GM18526 (cell line): ENCODE results near the gene NLN.

Experiments used
- POLR2A ChIP-seq: IDR thresholded peaks from 3 replicates; pipeline ENCODE4 v1.6.1; 2011; ENCODE audit not compliant: insufficient read length; ENCODE audit errors: extremely low read depth

The NLN gene

DNA sequence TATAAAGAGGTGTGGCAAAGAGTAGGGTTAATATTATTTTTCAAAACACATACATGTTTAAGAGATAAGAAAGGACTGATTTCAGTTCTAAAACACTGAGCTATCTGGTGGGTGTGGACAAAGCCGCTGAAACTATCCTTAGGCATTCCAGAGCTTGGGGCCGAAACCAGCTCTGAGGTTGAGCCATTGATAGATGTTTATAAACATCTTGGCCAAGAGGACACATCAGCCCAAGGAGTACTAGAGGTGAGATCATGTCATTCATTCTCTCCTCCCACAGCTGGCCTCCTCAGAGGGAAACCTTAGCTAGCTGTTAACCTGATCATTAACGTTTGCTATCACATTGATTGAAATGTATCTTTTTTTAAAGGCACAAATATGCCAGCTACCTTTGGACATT, 89.9 kb downstream of the NLN start:
- no peak for TF ChIP-seq POLR2A

DNA sequence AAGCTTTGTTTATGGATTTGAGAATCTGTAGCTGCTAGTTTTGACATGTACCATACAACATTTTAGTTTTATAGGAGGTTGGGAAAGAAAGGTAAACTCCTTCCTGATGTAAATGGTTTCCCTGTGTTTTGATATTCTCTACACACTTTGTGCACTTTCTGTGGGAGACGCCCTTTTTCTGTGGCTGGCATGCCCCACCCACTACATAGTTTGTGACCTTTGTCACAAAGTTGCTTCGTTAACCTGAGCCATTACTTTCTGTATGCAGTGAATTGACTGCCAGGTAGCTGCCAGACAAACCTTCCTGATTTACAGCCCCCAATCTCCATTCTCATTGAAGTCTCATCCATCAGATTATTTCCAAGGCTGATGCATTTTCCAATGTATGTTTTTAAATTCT, 90.6 kb downstream of the NLN start:
- TF ChIP-seq POLR2A = no peak

DNA sequence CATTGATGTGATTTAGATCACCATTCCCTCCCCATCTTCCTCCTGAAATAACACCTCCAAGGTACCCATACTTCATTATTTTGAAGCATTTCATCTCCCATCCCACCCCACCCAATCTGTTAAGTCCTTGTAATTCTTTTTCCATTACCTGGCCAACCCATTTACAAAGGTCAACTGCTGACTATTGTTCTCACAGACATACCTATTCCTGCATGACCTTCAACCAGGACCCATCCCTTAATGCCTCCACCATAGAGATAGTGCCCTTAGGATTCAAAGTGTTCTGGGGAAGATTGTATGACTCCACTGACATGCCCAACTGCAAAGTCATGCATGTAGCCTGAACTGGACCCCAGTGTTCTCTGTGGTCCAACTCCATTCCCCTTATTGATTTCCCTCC, 91.2 kb downstream of the NLN start:
- no peak for TF ChIP-seq POLR2A

DNA sequence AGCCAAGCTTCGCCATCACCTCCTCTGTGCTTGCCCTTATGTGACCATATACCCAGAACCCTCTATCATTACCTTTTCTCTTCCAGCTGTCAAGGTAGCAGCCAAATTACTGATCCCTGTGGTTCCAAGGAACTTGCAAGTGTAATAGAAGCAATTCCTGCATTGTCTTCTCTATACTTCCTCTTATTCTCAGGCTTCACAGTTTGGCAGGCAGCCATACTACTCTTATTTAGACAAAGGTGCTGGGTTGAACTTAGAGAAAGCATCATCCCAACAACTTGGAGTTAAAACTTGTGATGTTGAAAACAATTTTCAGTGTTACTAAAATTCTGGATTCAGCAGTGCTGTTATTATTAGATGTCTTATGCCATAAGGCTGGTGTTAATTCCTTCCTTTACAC, 93.2 kb downstream of the NLN start:
- no peak for TF ChIP-seq POLR2A

DNA sequence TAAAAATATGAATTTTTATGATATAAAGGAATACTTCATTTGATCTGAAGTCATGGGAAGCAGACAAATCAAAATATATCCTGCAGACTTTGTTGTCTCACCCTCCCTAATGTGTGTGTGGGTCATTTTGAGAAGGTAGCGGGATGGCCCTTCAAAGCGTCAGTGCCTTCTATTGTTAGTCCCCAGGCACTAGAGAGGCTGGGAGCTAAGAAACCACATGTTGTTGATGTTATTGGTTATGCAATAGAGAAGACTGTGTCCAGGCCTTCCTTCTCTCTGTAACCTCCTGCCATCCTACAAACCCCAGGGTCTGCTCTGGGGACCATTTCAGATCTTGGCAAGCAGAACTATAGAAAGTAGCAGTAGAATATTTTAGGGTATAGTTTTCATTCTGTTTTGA, 94.7 kb downstream of the NLN start:
- TF ChIP-seq POLR2A = no peak

DNA sequence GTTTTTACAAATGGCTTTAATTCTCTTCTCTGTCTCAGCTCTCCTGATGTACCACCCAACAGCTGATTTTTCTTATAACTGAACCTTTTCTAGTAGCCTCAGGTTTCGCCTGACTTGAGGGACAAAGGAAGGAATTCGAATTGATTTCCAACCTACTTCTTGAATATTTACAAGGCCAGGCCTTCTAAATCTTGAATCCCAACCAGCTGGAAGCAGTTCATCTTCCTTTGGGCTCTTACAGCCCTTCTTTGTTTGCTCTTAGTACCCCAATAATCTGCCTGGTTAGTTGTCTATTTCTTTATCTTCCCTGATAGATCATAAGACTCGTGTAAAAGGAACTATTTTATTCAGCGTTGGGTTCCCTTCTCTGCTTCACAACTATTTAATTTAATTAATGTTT, 95.9 kb downstream of the NLN start:
- TF ChIP-seq POLR2A = no peak

DNA sequence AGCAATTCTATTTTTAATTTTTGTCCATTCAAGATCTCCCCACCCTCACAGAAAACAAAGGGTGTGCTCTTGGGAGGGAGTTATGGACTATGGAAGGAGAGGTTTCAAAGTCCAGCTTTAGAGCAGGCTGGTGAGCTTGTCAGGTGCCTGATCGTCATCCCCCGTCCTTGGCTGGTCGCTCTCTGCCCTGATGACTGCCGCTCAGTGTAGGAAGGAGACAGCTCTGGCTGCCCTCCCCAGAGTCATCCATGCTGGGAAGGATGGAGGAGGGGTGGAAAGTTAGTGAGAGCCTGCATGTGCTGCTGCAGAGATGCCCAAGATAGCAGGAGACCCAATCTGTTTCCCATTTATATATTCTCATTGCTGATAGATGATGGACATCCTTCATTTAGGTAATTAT, 96.6 kb downstream of the NLN start:
- TF ChIP-seq POLR2A = no peak

DNA sequence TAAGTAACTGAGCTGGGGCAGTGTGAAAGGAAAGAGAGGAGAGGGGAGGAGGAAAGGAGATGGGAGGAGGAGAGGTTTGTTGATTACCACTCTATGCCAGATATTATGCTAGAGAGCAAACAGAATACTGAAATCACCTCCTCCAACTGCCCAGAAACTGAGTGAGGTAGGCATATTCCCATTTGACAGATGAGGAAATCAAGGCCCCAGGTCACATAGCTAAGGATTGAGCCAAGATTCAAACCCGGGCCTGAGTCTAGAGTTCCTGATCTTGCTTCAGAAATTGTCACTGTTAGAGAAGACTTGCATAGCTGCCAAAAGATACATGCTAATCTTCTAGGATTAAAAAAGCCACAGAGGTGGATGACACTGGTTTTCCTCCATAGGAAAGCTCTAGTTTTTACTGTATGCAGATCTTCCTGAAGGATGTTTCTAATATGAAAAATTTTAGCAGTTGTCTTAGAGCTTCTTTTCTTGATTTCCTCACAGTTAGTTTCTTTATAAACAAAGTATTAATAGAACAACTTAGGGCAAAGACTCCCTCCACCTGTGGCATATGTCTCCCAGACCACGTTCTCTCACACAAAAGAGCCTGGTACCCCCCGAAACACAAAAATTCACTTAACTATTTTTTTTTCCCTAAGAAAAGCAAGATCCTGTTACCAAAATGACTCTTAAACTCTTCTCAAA, 97.4 kb downstream of the NLN start:
- no peak for TF ChIP-seq POLR2A

DNA sequence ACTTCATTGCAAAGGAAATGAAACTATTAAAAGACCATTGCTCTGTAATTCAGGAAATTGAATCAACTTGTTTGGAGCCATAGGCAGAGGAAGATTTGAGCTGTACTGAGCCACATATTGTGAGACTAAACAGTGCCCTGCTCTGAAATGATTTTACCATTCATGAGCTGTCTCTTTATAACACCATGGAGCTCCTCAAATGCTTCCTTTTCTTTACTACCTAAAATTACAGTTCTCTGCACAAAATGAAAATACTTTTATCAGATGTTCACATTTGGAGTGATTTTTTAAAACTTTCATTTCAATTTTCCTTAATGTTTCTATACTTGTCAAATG, 97.9 kb downstream of the NLN start:
- TF ChIP-seq POLR2A = no peak

DNA sequence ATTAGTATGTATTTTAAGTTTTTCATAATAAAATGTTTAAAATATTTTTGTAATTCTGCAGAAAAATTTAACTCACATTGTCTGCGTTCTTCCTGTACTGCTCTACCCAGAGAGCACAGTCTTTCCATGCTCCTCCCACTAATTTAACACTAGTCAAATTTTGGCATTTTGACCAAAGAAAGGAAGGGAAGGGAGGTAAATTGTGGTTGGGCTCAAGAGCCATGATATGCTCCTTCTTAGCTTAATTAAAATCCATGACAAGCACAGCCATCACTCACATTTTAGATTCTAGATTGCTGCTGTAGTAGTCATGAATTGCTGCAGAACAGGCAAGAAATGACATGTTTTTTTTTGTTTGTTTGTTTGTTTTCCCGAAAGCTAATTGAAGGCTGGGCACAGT, 98.4 kb downstream of the NLN start:
- no peak for TF ChIP-seq POLR2A

DNA sequence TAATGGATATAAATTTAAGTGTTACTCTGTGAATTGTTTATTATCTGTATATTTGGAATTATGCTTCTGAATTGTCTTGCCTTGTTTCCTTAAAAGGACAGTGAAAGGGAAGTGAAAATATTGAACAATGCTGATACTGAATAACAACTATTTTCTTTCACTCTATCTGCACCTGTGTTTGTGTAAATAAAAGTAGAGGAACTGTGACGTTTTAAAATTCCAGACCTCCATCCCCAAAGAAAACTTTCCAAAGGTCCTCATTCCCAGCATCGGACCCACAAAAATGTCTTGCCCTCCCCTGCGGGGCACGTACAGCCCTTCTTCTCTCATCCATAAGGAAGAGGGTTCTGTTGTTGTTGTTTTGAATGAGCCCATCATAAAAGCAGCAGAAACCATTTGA, 100.0 kb downstream of the NLN start:
- TF ChIP-seq POLR2A = no peak

DNA sequence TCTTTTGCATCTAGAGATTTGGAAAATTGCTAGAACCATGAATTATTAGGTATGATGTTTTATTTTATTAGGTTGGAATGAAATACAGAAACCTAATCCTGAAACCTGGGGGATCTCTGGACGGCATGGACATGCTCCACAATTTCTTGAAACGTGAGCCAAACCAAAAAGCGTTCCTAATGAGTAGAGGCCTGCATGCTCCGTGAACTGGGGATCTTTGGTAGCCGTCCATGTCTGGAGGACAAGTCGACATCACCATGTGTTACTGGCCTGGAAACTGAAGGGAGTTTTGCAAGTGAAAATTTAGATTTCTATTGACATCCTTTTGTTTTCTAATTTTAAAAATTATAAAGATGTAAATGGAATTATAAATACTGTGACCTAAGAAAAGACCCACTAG, 100.7 kb downstream of the NLN start:
- no peak for TF ChIP-seq POLR2A

DNA sequence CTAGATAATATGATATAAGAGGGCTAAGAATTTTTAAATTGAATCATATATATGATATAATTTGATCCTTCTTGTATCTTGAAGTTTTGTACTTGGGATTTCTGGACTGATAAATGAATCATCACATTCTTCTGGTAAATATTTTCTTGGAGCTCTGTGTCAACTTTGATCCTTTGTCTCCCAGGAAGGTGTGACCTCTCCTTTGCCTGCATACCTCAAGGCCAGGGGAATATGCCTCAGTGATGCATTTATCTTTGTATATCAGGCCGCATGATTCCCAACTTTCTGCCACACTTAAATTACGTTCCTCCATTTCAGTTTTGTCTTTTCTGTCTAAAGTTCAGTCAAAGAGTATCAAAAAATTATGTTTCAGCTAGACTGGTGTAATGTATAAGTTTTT, 101.2 kb downstream of the NLN start:
- TF ChIP-seq POLR2A = no peak

DNA sequence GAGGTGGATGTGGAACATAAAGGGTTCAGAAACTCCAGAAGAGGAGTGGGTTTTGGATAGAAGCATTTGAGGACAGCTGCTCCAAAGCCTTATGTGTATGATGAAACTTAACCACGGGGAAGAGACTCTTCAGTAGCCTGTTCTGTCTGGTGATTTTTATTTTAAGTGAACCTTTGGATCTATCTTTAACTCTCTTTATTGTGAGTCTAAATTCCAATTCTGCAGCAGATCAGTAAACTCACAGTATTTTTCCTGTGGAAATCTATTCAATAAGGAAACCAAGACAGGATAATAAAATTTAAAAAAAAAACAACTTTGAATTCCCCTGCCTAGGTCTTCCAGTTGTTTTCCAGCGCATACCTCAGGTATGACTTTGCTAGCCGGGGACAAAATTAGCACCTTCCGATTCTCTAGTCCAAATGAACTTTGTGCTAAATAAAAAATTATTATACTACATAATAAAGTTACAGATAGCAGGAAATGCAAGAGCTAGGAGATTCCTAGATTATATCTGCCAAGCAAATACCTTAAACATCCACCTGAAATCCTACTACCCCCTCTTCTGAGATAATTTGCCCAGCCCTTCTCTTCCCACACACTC, 101.9 kb downstream of the NLN start:
- TF ChIP-seq POLR2A = no peak

DNA sequence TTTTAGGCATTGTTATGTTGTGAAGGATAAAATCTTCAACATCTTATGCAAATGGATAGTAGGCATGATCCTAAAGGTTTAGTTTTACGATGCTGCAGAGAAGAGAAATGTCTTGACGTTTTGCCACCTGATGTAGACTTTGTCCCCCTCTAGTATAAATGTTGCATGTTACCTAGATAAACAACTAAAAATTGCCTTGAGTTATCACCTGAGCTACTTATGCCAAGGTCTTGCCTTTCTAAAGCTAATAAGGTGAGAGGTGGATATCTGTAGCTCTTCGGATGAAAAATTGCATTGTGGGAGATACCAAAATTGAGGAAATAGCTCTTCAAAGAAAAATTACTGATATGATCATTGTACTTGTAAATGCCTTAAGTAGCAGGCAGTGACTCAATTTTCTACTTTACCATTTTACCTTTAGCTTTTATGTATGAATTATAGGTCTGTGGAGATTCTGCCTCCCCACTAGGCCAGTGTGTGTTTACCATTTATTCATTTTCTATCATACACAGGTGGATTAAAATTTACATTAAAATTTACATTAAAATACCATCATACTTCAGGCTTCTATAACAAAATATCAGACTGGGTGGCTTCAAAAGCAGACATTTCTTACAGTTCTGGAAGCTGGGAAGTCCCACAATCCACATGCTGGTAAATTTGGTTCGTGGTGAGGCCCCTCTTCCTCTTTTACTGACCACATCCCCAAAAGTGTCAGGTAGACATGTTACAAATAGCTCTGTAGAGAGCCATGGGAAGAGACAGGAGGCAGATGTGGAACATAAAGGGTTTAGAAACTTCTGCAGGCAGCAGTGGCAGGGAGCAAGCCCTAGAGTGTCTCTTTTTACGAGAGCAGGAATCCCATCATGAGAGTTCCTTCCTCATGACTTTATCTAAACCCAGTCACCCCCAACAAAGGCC, 103.7 kb downstream of the NLN start:
- TF ChIP-seq POLR2A = no peak

DNA sequence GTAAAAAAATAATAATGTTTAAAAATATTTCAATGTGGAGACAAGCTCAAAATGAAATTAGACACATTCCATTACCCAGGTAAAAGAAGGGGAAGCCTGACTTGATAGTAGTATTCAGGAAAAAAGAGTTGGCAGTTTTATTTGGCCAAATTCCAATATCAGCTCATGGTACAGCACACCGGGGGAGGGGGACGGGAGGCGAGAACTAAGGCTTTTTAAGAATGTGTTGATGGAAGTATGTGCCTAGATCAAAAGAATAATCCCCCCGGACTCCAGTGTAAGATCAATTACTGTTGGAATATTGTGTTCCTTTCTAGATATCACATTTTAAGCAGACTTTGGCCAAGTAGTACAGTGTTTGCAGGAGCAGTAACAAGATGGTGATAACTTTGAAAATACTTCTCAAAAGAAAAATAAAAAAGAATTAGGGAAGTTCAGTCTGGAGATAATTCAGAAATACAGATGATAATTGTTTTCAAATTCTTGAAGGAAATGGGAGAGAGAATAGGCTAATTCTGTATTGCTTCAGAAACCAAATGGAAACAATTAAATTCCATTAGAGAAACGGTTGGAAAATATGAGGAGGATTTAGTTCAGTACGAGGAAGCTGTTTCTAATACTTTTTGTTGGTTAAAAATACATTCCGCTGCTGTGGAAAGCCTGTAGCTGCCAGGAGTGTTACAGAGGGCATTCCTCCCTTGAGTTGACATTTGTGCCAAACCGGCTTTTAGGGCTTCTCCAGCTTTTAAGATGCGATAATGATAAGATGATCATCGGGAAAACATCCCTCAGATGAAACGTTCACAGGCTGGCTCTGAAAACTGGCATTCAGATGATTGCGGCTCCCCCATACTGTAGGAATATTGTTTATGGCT, 106.3 kb downstream of the NLN start:
- TF ChIP-seq POLR2A = no peak

DNA sequence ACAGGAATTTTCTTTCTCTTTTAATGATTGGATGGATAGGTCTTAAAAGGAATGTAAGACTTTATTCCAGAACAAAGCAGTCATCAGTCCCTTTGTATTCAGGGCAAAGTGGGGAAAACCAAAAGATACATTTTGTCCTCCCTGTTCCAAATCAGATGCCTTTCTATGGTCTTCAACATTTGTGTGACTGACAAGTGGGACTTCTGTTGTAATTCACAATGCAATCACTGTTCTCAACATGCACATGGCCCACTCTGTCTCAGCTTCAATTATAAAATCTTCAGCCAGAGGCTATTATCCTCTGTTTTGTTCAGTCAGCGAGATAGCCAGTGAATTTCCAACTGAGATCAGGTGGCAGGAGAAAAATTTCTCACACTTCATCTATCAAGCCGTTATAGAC, 108.9 kb downstream of the NLN start:
- TF ChIP-seq POLR2A = no peak
